CD1c-positive myeloid dendritic cell (primary cell): ENCODE results near the gene TBC1D10A.
"Not testable (repeated sequence)": the region's sequence is repeated elsewhere in the genome, so short reads cannot be mapped to it uniquely, and the experiment has no call there.

ENCODE experiments used
- DNase-seq: peaks from one replicate; pipeline ENCODE4 v3.0.0-alpha.2; 2016; ENCODE audit errors: extremely low spot score

TBC1D10A gene

DNA sequence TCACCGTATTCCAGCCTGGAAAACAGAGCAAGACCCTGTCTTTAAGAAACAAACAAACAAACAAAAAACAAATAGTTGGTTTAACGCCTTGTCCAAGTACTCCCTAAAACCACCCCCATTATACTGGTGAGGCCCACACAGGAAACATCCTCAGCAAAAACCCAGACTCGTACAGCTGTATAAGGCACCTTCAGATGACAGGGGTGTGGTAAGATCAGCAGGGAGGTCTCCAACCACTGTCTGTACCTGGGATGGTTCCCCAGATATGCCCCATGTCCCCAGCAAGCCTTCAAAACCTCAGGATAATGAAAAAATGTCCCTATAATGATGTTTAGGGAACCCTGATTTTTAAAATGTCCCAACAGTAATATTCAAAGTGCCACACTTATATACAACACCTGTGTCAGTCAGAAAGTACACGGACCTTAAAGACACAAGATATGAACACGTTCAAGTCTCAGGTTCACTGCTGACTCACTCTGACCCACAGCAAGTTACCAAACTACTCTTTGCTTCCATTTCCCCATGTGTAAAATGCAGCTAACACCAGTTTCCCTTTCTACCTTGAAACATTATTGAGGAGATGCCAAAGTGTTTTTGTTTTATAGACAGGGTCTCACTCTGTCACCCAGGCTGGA, 20.6 kb upstream of the TBC1D10A start:
- no peak for DNase-seq

DNA sequence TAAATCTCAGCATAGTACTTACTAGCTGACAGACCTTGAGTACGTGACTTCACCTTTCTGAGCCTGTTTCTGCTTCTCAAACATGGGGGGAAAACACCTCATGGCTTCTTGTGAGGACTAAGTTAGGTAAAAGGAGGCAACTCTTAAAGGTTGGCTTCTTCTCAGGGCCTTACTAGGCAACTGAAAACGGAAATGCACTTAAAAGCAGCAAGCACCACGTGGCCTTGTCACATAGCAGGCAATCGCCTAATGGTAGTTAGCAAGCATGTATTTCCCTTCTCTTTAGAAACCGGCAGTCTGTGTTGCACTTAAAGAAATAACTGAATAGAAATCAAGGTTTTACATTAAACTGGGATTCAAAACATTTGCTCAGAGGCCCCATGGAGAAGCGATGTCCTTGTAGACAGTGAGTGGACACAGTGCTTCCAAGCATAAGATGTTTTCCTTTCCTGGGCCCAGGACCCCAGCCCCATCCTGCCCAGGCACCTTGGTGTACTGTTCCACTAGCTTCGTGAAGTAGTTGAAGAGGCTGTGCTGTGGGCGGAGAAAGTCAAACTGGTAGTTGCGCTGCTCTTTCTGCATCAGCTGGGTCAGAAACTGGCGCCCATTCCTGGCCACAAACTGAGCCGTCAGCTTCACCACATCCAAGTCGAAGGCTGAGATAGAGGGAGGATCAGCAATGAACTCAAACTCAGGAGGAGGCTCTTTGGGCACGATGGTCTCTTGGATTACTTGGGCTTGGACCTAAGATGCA, 17.9 kb upstream of the TBC1D10A start:
- no peak for DNase-seq

DNA sequence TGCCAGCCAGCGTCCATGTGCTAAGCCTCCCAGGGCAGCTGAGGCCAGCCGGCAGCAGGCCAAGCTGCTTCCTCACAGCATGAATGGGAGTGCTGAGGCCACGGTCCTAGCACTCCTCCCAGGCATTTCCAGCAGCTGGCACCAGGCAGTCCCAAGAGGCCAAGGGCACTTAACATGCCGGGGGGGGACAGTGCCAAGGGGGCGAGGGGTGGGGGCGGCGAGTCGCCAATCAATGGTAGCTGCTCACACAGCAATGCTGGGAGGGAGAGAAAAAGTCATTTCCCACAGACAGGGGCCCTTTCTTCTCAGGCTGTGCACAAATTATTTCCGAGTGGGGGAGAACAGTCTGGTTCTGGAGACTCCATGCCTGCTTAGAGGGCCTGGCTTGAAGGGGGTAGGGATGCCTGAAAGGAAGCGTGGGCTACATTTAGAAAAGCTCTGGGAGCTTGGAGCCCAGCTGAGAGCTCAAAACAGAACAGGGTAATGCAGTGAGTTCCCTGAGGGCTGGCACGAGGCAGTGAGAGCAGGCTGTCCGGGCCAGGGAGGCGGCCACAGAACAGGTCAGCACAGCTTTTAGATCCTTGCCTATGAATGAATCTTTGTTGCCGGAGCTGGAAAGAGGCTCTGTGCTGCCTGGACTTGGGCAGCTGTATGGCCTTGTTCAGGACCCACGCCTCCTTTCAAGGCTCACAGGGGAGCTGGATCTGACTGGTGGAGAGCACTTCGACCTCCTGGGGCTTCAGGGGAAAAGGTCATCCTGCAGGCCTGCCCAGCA, 14.4 kb upstream of the TBC1D10A start:
- DNase-seq: no peak

DNA sequence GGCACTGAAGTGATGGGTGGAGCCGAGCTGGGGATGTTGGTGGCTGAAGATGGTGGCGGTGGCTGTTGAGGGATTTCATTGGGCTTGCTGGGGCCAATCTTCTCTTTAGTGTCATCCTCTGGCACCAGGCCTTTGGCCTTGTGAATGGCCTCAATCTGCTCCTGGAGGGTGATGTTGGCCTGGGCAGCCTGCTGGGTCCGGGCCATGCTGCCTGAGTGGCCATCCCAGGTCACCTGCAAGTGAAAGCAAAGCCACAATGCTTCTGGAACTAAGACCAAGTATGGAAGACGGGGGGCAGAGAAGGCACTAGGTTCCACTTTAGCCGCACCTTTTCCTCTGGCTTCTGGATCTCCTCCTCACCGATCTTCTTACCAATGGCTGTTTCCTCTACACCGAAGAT, 12.1 kb upstream of the TBC1D10A start:
- no peak for DNase-seq

DNA sequence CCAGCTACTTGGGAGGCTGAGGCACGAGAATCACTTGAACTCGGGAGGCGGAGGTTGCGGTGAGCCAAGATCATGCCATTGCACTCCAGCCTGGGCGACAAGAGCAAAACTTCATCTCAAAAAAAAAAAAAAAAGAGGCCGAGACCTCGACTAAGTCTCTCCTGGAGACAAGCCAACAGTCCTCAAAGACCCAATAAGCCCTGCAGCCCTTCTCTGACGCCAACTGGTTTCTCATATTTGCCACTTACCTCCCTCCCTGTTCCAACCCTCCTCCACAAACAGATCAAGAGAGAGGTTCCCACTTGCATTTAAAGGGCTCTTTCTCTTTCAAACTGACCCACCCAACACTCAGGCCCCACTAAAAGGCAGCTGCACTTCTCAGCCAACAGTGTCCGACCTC, 11.6 kb upstream of the TBC1D10A start:
- DNase-seq: not testable (repeated sequence)

DNA sequence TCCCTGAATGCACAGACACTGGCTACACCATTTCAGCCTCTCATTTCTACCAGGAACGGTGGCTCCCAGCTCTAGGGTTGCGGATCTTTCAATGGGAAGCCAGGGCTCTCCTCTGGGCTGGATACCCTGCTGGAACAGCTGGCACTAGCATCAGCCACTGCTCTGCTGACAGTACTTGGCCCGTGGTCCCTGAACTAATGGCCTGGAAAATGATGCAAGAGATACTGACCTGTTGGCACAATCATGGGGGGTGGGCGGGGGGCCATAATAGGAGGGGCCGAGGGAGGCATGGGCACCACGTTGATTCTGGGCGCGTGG, 10.7 kb upstream of the TBC1D10A start:
- DNase-seq: no peak

DNA sequence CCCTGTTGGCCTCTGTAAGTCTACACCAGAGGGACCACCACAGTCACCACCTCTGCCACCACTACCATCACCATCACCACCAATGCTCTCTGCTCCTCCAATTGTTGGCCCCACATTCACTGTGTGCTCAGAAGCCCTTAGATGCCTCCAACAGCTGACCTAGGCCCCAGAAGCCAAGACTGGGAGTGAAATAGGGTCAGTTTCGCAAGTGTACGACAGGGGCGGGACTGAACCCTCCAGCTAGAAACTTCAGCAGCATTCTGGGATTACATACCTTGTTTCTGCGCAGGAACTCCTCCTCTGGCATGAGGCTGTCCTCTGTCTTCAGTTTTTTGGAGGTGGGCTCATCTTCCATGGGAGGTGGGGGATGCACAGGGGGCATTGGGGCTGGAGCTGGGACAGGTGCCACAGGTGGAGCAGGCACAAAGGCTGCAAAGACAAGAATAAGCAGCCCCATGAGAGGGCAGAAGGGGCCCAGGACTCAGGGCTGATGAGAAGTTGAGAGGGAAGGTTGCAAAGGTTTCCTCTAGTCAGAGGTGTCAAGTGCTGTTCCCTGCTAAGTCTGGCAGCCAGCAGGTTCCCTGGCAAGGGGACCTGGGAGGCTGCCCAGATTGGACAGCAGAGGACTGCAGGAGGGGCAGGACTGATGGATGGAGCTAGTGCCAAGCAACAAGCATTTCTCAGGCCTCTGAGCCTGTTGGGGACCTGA, 10.2 kb upstream of the TBC1D10A start:
- DNase-seq: no peak

DNA sequence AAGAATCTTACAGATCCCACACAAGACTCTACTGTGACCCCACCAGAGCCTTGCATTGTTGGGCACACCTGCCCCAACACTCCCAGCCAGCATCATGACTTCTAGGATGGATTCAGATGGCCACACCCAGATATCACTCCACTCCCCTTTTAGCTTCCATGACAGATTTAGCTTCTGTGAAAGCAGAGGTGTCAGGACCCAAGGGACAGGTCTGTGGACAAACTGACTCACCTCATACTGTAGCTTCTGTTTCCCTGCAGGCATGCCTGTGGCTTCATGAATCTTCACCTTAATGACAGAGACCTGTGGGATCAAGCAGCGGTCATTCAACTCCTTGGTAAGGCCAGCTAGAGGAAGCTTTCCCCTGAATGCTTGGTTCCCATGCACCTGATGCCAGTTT, 8.5 kb upstream of the TBC1D10A start:
- DNase-seq: no peak

DNA sequence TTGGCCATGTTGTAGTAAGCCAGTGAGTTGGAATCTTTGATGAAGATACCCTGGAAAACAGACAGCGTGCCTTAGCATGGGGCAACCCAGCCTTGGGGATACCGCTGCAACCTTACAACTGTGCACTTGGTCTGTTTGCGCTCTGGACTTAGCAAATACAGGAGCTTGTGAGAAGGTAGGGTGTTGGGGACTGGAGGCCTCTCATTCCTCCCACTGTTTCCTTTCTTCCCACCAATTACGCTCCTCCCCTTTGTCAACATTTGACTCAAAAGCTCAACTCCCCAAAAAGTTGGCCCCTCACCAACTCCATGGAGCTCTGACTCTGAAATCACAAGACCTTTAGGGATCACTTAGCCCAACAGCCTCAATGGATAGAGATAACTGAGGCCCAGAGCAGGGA, 7.9 kb upstream of the TBC1D10A start:
- no peak for DNase-seq

DNA sequence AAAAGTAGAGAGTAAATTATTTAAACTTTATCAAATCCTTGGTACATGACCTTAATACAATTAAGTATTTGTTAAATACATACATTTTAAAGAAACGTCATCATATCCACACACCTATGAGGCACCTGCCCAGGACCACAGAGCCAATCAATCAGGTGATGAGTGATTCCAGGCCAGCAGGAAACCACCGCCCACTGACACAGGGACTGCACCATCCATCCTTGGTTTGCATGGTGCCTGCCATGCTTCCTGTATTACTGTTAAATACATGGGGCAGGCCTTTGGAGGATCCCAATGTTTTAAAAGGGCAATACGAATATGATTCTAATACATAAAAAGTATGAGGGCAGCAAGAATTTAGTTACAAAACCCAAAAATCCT, 7.0 kb upstream of the TBC1D10A start:
- DNase-seq: no peak

DNA sequence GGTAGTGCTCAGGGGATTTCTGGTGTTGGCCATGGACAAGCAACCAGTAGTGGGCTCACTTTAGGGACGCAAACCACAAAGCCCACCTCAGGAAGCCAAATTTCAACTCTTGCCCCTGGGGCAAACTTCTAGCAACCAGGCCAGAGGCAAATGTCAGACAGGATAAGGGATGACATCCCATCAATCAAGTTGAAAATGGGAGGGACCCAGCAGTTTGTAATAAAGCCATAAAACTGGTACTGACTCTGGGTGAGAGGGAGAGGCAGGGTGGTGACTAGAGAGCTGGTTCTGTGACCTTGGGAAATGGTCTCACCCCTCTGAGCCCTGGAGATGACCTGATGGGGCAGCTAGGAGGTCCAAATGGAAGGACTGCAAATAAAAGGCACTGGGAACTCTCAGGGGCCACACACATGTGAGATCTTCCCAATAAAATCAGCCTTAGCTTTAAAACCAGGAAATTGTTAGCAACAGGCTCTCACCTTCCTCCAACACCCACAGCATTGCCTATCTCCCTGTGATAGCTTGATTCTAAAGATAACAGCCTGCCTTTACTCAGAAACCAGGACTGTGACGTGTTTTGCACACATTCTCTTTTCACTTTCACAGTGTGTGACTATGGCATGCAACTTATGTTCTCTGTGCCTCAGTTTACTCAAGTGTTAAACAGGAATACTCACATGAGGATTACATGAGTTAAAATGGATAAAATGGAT, 6.4 kb upstream of the TBC1D10A start:
- no peak for DNase-seq

DNA sequence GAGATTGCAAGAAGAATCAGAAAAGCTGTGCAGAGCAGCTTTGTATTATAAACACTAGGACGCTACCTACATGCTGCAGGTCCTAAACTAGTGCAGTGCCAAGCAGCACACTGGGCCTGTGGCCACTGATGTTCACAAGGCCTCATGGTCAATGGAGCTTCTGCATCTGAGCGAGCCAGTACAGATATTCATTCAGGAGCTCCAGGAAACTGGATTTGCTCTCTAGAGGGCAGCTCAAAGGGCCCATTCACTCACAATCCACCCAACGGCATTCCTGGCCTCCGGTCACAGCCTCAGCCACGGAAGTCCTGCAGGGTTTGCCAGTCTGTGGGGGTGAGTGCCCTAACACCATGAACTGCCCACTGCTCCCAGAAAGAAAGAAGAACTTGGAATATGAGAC, 5.8 kb upstream of the TBC1D10A start:
- DNase-seq: no peak

DNA sequence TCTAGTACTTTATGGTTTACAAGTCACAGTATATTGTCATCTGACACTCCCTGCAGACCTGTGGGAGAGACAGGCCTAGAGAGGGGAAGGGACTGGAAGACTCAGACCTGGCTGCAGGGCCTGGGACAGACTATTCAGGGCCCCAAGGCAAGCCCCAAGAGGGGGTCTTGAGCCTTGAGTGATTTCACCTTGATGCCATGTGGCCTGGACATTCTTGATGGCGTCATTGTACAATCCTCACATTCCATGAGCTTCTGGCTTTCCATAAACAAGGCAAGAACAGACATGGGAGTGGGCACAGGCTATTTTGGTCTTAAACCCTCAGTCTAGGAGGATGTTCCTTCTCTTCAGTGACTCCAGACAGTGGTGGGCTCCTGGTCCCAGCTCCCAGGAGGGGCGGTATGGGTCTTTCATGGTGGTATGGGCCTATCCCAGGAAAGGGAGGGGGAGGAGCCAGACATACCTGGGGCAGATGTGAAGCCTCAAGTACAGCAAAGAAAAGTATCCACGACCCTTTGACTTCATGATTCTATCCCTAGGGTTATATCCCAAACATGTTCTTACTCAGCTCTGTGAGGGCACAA, 1.8 kb upstream of the TBC1D10A start:
- no peak for DNase-seq

DNA sequence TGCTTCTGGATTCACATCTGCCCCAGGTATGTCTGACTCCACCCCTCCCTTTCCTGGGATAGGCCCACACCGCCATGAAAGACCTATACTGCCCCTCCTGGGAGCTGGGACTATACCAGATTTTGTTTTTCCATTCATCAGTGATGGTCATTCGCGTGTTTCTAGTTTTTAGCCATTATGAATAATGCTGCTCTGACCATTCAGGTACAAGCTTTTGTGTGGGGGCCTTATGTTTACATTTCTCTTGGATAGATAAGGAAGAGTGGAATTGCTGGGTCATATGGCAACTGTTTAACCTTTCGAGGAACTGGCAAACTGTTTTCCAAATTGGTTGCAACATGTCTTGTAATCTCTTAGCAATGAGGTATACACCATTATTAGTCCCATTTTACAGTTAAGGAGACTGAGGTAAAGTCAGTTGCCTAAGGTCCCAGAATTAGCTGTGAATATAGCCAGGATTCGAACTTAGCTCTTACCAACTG, 1.2 kb upstream of the TBC1D10A start:
- DNase-seq: no peak

DNA sequence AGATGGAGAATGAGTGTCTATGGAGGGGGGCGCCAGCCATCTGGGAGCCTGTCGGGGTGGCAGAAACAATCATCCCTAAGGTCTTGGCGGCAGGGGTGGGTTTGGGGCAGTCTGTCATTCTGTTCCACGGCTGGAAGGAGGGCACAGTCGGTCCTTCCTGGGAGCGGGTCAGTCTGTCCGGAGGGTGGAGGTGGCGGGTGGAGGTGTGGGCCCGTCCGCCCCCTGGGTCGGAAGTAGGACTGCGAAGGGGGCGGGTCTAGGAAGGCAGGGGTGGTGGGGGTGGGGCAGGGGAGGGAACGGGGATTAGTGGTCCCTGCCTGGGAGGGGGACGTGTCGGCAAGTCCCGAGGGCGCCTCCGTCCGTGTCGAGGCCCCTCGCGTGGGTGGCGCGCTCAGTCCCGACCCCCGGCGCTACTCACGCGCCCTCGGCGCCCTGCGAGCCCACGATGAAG, 461 bp downstream of the TBC1D10A start:
- DNase-seq: no peak

DNA sequence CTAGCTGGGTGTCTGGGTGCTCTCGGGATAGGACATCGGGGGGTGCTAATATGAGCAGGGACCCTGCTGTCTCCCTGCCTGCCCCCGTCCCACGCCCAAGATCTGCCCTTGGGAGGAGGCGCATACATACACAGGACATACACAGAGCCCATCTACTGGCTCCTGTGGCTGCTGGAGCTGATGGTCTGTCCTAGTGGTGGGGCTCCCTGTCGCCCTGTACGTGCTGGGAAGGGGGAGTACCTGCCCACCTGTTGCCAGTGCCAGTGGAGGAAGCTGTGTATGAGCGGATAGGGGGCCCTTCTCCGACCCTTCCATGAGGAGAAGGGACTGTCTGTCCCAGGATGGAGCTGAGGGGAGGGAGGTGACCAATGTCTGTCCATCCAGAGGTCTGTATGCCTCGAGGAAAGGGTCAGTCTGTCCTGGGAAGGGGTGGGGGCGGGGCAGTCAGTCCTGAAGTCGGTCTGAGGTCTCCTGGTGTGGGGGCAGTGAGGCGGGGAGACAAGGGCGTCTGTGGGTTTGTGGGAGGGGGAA, 952 bp downstream of the TBC1D10A start:
- no peak for DNase-seq

DNA sequence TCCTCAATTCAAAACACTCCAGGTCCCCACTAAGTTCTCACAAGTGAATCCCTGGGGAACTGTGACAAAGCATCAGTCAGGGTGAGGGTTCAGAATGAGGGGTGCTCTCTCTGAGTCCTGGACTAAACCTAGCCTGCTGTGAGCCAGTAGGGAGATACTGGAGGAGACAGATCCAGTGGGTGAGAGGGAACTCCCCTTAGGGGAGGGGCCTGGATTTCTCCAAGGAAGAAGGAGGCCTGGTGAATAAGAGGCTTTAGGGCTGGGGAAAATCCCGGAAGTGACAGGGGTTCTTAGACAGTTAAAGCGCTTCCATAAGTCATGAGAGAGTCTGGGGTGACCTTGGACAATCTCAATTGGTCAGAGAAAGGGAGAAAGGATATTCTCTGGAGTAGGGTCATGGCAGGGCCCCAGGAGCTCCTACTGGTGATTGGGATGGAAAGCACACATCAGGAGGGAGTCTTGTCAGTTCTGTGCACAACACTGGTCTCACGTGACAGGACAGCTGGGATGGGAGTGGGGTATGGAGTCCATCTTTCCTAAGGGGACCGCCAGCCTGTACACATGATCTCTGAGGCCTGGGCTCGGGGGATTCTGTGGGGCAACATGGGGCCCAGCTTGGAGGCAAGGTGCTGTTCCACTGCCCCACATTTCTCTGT, 1.5 kb downstream of the TBC1D10A start:
- DNase-seq: peak; percentile 63

DNA sequence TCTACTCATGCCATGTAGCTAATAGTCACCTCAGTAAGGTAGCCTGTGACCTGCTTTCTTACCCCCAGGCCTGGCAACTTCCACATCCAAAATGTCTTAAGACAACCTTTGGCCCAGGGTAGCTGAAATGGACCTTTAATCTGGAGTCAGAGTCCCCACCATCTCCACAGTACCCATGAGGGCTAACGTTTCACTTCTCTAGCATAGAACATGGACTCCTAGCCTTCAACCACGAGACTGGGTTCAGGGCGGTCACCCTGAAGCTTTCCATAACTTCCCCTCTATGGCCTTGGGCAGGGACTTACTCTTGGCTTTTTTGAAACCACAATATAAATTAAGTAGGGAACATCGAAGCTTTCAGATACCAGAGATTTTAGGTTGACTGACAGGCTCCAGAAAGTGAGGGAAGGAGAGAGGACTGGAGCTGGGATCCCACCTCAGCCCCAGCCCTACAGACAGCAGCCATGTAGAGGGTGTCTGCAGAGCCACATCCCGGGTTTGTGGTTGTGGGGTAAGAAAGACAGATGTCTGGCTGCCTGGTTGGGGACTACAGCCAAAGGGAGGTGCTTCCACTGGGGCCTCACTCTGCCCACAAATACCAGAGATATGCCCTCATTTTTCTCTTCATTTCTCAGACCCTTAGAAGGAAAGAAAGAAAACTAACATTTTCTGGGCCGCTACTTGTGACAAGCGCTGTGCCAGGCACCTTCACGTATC, 2.6 kb downstream of the TBC1D10A start:
- DNase-seq: peak; percentile 80

DNA sequence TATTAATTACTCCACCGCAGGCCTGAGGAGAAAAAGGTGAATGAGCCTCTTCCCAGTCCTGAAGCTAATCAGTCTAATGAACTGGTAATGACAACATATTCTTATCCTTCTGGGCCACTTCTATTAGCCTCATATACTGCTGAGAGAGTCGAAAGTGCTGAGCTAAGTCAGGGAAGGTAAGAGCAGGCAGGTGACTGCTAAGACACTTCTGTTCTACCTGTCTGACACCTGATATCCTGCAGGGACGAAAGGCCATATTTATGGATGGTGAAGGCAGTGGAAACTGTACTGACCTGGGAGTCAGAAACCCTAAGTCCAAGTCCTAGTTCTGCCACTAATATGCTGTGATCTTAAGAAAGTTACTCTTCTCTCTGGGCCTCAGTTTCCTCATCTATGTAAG, 3.5 kb downstream of the TBC1D10A start:
- DNase-seq: no peak

DNA sequence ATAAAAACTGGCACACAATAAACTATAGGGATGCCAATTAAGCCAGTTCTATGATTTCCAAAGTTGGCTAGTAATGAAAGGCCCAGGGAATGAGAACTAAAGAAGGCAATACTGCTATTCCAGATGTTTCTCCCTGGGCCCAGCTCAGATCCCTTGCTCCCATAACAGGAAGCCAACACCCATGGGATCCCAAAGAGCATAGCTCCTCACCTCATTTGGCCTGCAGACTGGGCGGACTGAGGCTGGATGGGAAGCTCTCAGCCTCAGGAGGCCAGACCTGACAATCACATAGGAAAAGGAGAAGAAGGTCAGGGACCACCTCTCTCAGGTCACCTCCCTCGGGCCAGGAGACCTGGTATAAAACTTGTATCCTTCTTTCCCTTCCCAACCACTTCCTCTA, 5.3 kb downstream of the TBC1D10A start:
- no peak for DNase-seq
